HG03432 (cell line): ENCODE measurements around the gene RHOA.

Experiments
- ATAC-seq: cut with Tn5 transposase; IDR thresholded peaks from one replicate; pipeline ENCODE4 v1.9.1; 2021; ENCODE audit warnings: mild to moderate bottlenecking, moderate library complexity; ENCODE audit not compliant: unreplicated experiment

RHOA gene

DNA sequence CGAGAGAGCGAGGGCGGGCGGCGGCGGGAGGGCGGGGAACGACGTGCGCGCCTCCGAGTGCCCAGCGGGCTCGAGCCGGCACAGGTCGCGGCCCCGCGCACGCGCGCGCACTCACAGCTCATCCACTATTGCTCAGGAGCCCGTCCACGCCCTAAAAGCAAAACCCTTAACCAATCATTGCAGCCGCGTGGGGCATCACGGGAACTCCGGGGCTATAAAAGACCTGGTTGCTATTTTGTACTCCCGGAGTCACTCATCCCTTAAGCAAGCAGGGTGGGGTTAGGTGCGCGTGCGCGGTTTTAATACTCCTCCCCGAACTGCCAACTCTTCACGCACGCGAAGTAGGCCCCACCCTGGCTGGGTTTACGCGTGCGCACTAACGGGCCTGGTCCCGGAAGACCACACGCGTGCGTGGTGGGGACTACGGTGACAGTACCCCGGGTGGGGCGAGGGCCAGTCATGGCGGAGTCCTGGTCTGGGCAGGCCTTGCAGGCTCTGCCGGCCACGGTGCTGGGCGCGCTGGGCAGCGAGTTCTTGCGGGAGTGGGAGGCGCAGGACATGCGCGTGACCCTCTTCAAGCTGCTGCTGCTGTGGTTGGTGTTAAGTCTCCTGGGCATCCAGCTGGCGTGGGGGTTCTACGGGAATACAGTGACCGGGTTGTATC, at the start of gene RHOA, which contains the start of gene TCTA:
Gene RHOA, minus strand, starts transcription at position 9 of the 664 bp plus-strand sequence. CDS start 36,387 bp downstream, outside the sequence.
Gene TCTA, plus strand, starts transcription at position 456 of the 664 bp plus-strand sequence. Its CDS starts 4 bp downstream, at position 460.
- ATAC-seq: peak; percentile 71

DNA sequence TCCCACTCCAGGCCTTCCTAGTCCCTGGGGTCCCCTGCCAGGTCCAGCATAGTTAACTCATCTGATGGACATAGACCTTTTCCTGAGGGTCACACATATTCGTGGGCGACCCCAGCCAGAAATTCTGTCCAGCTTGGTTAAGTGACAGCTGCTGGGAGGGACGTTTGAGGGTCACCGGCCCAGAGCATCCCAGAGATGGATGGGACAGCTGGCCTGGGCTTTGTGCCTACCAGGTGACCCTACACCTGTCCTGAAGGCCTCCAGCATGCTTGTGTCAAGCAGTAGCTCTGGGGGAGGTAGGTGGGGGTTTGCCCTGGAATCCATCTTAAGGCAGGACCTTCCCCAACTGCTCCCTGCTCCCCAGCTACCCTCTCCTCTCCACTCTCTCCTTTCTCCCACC, 49.2 kb upstream of the RHOA start:
- no peak for ATAC-seq

DNA sequence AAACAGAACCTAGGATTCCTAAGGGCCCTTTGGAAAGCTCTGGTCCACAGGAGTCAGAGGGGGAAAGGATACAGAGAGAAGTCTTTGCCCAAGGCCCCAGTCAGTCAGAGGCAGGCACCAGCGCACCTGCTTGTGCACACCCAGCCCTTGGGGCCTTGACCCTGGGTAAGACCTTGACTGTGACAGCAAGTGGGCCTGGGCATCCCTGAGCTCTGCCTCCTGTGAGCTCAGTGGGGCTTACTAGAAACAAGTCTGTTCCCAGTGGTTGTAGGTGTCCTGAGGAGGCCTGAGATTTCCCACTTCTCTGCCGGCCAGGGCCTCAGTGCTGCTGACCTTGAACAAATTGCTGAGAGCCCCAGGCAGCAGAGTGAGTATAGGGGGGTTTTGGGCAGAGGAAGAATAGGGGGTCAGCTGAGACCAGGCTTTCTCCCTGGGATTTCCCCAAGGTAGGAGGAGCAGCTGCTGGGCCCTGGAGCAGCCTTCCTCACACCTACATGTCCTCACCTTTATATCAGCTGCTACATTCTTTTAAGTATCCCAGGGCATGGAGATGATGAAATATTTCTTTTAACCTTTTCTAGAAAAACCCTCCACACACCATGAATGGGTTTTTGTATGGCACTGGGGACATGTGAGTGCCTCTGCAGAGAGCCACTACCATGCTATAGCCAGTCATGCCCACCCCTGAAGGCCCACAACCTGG, 48.6 kb upstream of the RHOA start:
- ATAC-seq: no peak

DNA sequence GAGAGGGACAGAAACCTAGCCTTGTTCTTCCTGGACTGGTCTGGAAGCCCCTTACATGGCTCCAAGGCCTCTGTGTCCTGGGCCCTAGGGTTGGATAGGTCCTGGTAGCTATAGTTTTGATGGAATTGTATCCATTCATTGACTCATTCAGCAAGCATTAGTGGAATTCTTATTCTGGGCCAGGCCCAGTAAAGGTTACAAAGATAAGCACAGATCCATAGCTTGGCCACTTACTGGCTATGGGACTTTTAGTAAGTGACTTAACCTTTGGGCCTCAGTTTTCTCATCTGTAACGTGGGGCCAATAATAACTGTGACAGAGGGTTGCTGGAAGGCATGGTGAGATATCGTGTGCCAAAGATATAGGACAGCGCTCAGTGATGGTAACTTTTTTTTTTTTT, 44.7 kb upstream of the RHOA start:
- no peak for ATAC-seq

DNA sequence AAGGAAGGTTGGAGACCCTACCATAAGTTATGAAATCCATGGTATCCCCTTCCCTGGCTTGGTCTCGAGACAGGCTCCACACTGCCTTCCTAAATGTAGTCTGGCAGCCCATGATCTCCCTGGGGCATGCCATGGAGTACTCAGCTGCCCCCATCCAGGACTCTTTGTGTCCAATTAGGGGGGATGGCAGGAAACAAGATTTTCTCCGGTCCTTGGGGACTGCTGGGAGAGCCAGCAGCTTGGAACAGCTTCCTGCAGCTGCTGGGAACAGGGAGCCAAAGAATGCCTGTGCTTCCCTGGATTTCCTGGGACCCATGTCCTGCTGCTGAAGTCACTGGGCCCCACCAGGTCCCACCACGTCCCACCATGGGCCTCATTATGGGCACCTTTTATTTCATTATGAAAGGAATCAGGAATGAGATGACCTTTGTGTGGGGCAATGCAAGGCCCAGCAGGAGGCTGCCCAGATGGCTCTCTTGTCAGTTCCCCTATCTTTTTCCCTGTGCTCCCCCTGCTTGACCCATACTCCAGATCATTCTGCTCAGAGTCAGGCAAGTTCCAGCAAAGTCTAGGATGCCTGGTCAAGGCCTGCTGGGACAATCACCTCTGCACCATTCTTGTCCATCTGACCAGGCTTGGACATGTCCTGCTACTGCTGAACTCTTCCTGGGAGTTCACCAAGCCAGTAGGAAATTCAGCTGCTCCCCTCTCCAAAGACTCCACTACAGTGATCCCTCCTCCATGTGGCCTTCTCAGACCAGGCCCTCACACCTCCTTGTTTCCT, 43.3 kb upstream of the RHOA start:
- ATAC-seq: no peak

DNA sequence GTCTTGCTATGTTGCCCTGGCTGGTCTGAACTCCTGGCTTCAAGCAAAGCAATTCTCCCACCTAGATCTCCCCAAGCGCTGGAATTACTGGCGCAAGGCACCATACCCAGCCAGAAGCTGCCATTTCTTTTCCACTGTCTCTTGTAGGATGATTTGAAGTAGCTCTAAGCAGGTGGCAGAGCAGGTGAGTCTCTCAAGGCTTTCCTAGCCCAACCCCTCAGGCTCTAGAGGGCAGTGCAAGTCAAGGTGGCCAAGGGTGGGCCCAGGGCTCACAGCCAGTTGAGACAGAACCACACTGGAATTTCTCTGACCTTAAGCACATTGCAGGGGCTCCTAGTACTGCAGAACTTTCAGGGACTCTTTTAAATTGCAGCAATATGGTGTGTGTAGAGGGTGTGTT, 42.7 kb upstream of the RHOA start:
- no peak for ATAC-seq

DNA sequence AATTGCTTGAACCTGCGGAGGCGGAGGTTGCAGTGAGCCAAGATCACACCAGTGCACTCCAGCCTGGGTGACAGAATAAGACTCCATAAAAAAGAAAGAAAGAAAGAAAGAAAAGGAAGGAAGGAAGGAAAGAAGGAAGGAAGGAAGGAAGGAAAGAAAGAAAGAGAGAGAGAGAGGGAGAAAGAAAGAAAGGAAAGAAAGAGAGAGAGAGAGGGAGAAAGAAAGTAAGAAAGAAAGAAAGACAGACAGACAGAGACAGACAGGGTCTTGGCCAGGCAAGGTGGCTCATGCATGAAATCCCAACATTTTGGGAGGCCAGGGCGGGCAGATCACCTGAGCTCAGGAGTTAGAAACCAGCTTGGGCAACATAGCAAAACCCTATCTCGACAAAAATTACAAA, 41.8 kb upstream of the RHOA start:
- no peak for ATAC-seq

DNA sequence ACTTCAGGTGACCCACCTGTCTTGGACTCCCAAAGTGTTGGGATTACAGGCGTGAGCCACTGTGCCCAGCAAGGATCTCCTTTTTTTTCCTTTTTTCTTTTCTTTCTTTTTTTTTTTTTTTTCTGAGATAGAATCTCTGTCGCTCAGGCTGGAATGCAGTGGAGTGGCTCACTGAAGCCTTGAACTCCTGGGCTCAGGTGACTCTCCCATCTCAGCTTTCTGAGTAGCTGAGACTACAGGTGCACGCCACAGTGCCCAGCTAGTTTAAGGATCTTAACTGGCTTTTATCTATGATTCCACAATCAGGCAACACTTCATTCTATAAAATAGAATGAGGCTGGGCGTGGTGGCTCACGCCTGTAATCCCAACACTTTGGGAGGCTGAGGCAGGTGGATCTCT, 33.6 kb upstream of the RHOA start:
- ATAC-seq: no peak

DNA sequence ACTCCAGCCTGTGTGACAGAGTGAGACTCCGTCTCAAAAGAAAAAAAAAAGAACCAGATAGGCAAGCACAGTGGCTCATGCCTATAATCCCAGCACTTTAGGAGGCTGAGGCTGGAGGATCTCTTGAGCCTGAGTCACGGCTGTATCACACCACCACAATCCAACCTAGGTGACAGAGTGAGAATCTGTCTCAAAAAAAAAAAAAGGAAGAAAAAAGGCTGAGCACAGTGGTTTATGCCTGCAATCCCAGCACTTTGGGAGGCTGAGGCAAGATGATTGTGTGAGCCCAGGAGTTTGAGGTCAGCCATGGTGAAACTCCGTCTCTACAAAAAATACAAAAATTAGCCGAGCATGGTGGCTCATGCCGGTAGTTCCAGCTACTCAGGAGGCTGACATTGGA, 23.0 kb upstream of the RHOA start:
- no peak for ATAC-seq

DNA sequence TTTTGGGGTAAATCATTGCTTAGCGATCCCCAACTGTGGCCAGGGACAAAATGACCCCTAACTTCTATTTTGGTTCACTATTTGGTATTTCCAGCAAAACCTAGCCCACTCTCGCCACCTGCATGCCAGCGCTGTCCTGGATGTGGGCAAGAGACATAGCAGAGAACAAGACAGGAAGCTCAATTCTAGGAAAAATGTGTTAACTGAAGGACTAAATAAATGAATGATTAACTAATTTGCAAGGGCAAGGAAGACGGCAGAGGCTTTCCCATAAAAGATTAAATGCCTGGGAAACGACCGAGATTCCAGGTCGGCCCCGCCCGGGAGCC, 16.9 kb upstream of the RHOA start:
- ATAC-seq: peak; percentile 16

DNA sequence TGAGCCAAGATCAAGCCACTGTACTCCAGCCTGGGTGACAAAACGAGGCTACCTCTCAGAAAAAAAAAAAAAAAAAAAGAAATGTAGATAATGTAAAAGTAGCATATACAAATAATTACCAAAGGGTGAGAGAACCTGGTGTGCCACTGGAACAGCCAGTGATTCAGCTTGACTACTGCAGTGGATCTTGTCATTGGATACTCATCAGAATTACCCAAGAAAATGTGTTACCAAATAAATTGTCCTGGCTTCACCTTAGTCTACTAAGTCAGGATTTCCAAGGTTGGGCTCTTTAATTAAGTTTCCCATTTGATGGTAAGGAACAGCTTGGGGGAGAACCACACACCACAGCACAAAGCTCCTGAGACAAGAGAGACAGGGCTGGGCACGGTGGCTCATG, 15.8 kb upstream of the RHOA start:
- no peak for ATAC-seq

DNA sequence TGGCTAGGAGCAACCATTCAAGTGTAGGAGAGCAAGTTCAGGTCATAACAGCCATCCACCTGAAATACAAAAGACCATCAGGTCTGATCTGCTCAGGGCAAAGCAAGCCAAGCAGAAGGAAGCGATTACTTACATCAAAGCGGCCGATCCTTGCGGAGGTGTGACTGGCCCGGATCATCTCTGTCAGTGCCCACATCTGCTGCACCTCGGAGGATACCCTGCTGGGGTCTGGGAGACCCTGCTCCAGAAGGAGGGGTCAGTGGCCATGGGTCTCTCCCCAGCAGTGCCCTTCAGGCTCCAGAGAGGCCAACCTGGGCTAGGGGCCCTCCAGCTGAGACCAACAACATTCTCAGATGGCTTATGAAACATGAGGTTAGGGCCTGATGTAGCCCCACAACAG, 13.0 kb upstream of the RHOA start:
- no peak for ATAC-seq

DNA sequence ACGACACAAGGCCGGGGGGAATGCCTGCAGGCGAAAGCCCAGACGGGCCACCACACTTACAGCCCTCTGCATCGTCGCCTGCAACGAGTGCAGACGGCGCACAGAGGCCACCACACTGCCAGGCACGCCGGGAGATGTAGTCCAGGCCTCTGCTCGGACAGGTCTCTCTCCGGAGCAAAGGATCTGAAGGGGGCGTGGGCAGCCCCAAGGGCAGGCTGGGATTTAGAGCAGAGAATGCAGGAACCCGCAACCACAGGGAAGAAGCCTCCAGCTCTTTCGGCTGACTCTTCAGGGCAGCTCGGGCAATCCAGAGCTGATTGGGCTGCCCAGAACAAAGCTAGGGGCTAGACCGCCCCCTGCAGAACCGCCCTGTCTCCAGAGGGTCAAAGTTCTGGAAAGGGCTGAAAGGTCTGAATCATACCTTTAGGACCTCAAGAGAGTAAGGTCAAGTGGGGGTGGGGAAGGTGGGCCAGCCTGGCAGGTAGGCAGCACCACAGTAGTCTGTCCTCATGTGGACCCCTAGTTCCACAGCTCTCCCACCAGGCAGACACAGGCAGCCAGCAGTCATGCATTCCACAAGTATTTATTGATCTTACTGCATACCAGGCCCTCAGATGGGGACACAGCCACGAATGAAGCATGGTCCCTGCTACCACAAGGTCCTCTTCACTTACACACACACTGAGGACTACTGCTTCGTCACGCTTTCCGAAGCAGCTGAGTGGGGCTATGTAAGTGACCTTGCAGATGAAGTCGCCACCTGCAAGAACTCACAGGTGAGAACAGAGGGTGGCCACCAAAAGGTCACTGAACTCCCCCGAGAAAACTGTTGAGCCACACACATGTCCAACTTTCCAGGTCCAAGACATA, 10.8 kb upstream of the RHOA start, which contains the start of gene AMT:
Gene AMT, minus strand, starts transcription at position 95 of the 870 bp plus-strand sequence. Its CDS starts 23 bp downstream, at position 72.
- no peak for ATAC-seq

DNA sequence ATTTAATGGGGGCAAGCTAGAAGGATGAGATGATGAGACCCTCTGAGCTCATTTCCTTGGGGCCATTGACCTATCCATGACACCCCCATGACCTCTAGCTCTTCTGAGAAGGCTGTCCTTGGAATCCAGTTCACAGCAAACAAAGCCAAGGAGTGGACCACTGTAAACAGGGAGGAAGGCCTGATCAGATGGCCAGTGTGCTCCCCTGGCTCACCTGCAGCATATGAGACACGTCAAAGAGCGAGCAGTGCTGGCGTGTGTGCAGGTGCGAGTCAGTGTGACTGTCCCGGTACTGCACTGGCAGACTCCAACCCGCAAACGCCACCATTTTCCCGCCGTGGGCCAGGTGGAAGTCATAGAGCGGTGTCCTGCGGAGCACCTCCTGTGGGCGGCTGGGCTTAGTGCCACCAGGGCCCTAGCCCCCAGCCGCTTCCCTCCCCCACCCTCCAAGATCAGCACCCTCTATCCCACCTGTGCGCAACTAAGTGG, 10.2 kb upstream of the RHOA start:
- no peak for ATAC-seq

DNA sequence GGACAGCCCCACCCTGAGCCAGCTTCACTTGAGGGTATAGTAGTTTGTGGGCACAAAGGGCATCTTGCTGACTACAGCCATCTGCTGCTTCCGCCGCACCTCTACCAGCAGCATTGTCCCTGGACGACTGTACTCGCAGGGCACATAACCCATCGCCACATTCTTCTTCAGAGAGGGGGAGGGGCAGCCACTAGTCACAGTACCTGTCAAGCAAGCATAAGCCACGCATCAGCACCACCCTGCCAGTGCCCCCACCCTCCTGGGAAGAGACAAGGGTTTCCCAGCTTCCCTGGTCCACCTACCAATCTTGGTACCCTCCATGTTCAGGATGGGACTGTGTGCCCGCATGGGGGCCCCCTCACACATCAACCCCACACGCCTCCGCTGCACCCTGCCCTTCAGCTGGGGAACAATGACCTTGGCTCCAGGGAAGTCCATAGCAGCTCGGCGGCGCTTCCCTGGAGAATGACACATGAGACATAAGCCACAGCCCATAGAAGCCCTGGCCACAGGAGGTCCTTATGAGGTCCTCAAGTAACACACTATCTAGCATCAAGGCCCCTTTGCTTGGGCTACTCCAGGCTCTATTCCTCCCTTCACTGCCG, 5.8 kb upstream of the RHOA start:
- ATAC-seq: no peak

DNA sequence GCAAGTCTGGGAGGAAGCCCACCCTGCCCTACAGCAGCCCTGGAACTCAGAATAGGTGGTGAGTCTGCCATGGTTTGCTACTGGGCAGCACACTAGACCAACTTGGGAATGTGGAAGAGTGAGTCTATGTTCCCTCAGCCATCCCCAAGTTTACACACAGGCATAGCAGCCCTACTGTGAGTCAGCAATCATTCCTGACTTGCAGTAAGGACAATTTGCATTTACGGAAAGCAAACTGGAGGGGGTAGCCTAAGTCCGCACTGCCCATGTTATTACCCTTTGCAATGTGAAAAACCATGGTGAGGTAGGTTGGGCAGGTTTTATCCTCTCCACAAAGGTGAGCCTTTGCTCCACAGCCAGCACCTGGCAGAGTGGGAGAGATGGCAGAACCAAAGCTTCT, 5.1 kb upstream of the RHOA start:
- ATAC-seq: no peak

DNA sequence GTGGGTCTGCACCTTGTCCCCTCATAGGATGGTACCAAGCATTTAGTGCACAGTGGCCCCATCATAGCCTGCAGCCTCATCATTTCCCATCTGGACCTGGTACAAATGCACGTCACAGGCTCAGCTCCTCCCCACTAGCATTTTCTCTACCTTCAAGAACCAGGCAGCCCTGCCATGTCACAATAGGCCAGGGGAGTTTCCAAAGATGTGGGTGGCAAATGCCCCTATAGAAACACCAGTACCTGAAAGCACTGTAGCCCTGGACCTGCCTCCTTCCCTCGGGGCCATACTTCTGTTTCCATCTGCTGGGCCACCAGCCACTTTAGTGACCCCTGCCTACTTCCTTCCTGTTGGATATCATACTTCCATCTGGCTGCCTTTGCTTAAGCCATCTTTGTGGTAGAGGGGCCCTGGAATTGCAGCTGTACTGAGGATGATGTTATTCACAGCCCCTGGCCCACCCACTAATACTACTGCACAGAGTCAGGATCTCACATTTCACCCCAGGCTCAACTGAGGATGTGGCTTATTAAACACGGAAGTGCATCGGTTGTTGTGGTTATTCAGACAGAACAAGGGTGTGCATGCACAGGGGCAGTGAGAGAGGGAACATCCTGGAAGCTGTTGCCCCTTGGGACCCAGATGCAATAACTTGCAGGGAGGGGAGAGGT, 4.3 kb upstream of the RHOA start:
- ATAC-seq: no peak

DNA sequence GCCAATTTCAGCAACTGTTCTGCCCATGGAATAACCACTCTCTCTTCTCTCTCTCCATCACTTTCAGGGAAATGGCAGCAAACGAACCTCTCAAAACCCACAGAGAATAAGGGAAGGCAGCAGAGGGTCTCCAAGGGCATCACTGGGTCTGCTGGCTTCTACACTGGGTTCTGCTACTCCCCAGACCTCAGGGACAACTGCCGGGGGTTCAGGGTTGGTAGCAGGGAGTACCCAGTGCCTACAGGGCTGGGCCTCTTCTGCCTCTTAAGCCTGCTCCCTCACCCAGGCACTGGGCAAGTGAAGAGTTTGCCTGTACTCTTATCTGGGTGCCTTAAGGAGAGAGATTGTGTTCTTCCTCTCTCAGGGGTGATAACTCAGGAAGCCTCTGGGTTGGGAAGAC, 3.0 kb upstream of the RHOA start:
- no peak for ATAC-seq

DNA sequence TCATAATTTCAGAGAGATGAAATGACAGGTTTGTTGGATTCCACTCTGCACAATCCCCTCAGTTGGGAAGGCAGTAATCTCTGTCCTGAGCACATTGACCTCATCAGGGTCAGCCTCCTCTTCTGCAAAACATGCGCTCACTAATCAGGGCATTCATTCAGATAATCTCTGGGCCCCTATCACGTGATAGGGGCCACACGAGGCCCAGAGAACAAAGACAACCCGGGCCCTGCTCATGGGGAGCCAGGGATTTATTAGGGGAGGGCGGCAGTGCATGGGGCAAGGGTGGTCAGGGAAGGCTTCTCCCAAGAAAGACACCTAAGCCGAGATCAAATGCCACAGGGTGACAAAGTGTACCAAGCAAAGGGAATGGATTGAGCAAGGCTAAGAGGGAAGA, 1.6 kb upstream of the RHOA start:
- no peak for ATAC-seq
